Dermis blood vessel endothelial cell (primary cell): ENCODE results near the gene STK39. TPM values are rescaled to one million over a fixed set of nuclear protein-coding genes. Genes with fewer than 3 reads are reported as not detected.
A peak's percentile ranks its signal among the peaks of the same experiment; 100 is the strongest.
"Not testable (repeated sequence)": the region's sequence is repeated elsewhere in the genome, so short reads cannot be mapped to it uniquely, and the experiment has no call there.

Experiments used
- DNase-seq: peaks from one replicate; pipeline ENCODE4 v3.0.0; 2010
- total RNA-seq: library from RNA; depleted of rRNA; stranded (reverse); fragments of >200 nt; gene quantifications from 2 replicates; pipeline ENCODE4 v1.2.3, GENCODE V29; 2014

STK39 gene
- total RNA-seq, 1 donor from 2014 or later, result 2.7 TPM

GRCh38 chr2:168081452-168081851 lies 165.9 kb downstream of the STK39 start:
- not testable (repeated sequence) for DNase-seq

GRCh38 chr2:168079236-168079635 lies 168.2 kb downstream of the STK39 start:
- DNase-seq, result no peak

GRCh38 chr2:168076731-168077130 lies 170.7 kb downstream of the STK39 start:
- no peak for DNase-seq

GRCh38 chr2:168075446-168075845 lies 171.9 kb downstream of the STK39 start:
- DNase-seq, result peak; percentile 12

- no peak for DNase-seq
Measured at GRCh38 chr2:168072626-168073303, 174.6 kb downstream of the STK39 start.

GRCh38 chr2:168064011-168064998 lies 183.1 kb downstream of the STK39 start:
- DNase-seq, result no peak

- DNase-seq, result no peak
Measured at GRCh38 chr2:168062936-168063335, 184.5 kb downstream of the STK39 start.

- no peak for DNase-seq
Measured at GRCh38 chr2:168062054-168062453, 185.3 kb downstream of the STK39 start.

GRCh38 chr2:168060986-168061750 lies 186.2 kb downstream of the STK39 start:
- no peak for DNase-seq

GRCh38 chr2:168059758-168060157 lies 187.6 kb downstream of the STK39 start:
- DNase-seq, result no peak

GRCh38 chr2:168058675-168059074 lies 188.7 kb downstream of the STK39 start:
- no peak for DNase-seq

GRCh38 chr2:168056242-168056787 lies 191.1 kb downstream of the STK39 start:
- DNase-seq, result no peak

- DNase-seq, result peak; percentile 1
Measured at GRCh38 chr2:168054657-168055056, 192.7 kb downstream of the STK39 start.

- DNase-seq, result no peak
Measured at GRCh38 chr2:168053676-168054075, 193.7 kb downstream of the STK39 start.

GRCh38 chr2:168052773-168053172 lies 194.6 kb downstream of the STK39 start:
- no peak for DNase-seq

GRCh38 chr2:168050377-168050776 lies 197.0 kb downstream of the STK39 start:
- DNase-seq, result no peak

GRCh38 chr2:168049609-168050008 lies 197.8 kb downstream of the STK39 start:
- no peak for DNase-seq

- DNase-seq, result no peak
Measured at GRCh38 chr2:168047091-168047690, 200.2 kb downstream of the STK39 start.

GRCh38 chr2:168044579-168044978 lies 202.8 kb downstream of the STK39 start:
- DNase-seq, result no peak

- no peak for DNase-seq
Measured at GRCh38 chr2:168044176-168044575, 203.2 kb downstream of the STK39 start.

- DNase-seq, result not testable (repeated sequence)
Measured at GRCh38 chr2:168042127-168042824, 205.1 kb downstream of the STK39 start.

- DNase-seq, result no peak
Measured at GRCh38 chr2:168039881-168040280, 207.5 kb downstream of the STK39 start.
